HG03521 (cell line): Measurements from ENCODE around the gene UBA5.
A peak's percentile ranks its signal among the peaks of the same experiment; 100 is the strongest.
"Not testable (repeated sequence)": the region's sequence is repeated elsewhere in the genome, so short reads cannot be mapped to it uniquely, and the experiment has no call there.

ENCODE experiments used
- ATAC-seq: cut with Tn5 transposase; IDR thresholded peaks from one replicate; pipeline ENCODE4 v1.9.1; 2021; ENCODE audit warnings: mild to moderate bottlenecking, moderate library complexity; ENCODE audit not compliant: unreplicated experiment

UBA5 gene

DNA sequence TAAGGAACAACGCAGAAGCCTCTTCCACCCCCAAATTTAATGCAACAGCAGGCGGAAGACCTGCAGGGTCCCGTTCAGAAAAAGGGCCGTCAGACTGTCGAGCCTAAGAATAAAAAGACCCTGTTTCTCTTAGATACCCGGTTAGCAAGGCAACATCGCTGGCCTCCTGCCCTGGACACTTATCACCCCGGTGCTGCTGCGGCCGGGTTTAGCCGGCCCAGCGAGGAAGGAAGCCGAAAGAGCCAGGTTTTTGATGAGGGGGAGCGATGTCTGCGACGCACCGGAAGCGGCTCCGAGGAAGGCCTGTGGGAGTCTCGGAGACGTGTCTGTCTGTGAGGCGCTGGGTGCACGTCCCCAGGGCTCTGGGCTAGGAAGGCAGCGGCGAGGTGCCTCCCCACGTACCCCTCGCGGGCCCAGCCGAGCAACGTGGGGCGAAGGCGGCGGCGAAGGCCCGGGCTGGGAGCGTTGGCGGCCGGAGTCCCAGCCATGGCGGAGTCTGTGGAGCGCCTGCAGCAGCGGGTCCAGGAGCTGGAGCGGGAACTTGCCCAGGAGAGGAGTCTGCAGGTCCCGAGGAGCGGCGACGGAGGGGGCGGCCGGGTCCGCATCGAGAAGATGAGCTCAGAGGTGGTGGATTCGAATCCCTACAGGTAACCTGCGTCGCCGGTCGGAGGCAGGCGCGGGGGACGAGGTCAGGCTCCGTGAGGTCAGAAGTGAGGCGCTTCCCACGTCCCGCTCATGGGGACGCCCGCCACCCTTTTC lies at the start of gene UBA5:
UBA5 (plus strand) TSS at position 278 of the 759 bp plus-strand sequence; CDS start at position 487, 209 bp downstream.
- peak; percentile 63 for ATAC-seq

DNA sequence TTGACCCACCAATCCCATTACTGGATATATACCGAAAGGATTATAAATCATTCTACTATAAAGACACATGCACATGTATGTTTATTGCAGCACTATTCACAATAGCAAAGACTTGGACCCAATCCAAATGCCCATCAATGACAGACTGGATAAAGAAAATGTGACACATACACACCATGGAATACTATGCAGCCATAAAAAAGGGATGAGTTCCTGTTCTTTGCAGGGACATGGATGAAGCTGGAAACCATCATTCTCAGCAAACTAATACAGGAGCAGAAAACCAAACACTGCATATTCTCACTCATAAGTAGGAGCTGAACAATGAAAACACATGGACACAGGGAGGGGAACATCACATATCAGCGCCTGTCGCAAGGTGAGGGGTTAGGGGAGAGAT lies 44.8 kb upstream of the UBA5 start:
- ATAC-seq = not testable (repeated sequence)

DNA sequence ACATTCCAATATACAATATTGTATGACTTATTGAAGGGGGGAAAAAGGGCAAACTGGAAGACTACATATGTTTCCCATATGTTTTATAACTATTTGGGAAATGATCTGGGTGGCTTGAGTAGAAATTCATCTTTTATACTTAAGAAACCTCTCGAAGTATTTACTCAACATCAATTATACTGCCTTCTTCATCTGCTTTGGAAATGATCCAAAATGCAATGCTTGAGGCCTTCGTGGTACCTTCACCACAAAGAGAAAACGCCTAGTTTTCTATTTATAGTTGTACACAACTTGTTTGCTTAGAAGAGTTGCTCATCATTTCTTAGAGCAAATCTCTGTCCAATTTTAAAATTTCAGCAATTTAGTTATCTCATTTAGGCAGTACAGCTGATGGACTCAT lies 44.2 kb upstream of the UBA5 start:
- ATAC-seq = no peak

DNA sequence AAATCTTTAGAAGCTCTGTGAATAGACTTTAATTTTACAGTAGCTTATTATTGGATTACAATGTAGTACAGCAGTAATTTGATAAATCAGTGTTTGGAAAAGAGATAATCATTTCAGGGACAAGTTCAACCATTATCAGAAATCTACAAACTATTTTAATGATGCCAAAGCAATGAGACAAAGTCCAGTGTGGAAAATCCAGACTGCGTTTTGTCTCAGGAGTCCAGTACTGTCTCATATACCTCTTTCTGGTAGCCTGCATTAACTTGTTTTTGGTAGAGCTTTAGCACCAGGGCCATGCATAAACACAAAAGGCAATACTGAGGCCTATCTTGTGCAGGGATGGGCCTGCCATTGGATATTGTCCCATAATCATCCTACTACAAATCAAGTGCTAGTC lies 43.3 kb upstream of the UBA5 start:
- ATAC-seq = no peak

DNA sequence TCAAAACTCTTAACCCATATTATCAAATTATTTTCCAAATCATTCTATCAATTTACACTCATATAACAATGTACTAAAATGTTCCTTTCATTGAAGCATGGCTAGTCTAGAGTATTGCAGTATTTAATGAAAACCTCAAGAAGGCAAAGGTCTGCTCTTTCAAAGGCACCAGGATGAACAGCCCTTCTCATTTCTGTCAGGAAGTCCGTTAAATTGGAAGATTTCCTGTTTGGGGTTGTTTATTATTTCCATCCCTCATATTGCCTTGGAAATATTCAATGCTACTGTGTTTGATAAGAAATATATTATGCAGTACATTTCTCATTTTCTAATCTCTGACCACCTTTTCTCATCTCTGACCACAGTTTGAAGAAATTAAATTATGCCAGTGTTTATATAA lies 38.0 kb upstream of the UBA5 start:
- ATAC-seq = no peak

DNA sequence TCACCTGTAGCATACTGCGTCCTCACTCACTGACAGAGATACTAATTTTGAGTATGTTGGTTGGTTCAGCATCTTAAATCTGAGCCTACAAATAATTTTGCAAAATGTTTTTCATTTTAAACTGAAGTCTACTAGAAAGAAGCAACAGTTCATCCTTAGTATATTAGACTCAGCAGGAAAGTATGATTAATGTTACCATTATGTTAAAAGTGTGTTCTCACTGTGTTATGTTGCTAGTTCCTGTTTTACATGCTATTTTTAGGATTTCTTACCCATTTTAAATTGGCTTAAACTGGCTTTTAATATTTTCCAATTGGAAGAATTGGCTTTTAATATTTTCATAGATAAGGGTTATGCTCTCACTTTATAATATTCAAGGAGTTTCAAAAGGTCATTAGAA lies 37.4 kb upstream of the UBA5 start:
- no peak for ATAC-seq

DNA sequence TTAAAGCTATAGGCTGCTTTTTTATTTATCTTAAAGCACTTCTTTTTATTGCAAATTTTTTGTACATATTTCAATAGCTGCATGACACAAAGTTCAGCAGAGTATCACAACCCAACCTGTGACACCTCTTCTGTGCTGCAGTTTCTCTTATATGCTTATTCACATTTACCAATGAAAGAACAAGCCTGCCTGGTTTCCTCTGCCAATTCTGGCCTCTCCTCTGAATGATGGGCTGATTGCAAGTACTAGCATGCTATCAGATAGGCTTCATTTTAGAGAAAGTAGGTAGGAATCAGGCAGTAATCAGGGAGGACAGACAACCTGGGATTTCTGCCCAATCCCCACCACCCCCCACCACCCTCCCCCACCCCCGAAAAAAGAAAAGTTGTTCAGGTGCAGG lies 36.5 kb upstream of the UBA5 start:
- no peak for ATAC-seq

DNA sequence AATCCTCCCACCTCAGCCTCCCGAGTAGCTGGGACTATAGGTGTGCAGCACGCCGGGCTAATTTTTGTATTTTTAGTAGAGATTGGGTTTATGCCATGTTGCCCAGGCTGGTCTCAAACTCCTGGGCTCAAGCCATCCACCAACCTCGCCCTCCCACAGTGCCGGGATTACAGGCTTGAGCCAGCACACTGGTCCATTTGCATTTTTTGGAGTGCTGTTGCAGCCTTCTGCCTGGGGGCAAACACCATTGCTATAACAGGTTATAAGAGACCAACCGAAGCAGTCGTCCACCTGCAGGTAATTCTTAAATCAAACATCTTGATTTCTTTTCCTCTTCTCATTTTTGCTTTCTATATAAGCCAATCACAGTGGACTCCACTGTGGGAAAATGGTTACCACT lies 35.3 kb upstream of the UBA5 start:
- ATAC-seq = no peak

DNA sequence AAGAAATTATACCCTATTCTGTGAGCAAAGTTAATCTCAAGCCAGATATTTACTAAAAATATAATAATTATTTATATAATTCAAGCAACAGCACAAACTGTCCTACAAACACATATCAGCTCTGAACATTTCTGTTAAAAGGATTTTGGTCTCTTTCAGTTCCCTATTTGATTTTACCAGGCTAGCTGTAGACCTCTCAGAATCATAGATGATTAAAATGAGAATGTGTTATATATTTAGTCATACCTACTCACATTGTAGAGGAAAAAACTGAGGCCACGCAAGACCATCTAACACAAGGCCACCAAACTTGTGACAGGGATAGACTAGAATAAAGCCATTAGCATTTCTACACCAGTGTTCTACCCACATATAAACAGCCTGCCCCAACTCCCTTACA lies 34.5 kb upstream of the UBA5 start:
- ATAC-seq = peak; percentile 75

DNA sequence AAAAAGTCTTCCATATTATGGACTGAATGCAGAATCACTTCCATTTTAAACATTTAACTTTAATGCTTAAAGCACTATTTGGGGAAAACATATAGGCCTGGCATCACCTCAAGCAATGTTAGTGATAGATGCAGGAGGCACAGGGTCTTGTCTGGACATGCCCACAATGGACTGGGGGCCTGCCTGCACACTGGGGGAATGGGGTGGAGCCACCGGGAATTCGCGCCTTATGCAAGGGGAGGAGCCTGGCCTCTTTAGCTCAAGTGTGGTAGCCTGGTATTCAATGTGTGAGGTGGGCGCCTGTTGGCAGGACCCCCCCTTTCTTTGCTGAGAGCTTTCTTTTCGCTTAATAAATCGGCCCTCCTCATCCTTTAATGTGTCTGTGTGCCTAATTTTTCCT lies 33.2 kb upstream of the UBA5 start:
- ATAC-seq = no peak

DNA sequence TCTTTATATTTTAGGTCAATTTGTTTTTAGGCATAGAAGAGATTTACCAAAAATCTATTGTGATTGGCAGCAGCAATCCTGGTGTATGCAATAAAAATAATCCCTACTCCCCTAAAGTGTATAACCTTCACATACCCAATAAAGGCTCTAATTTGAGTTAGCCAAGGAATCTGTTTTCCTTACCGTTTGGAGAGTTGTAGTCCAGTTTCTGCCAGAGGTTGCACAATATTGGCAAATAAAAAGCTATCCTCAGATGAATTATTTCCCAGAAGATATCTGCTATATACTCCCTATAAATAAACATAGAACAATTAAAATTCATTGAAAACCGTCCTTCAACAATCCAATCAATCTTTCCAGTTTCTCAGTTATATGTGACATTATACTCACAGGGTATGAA lies 32.0 kb upstream of the UBA5 start:
- no peak for ATAC-seq

DNA sequence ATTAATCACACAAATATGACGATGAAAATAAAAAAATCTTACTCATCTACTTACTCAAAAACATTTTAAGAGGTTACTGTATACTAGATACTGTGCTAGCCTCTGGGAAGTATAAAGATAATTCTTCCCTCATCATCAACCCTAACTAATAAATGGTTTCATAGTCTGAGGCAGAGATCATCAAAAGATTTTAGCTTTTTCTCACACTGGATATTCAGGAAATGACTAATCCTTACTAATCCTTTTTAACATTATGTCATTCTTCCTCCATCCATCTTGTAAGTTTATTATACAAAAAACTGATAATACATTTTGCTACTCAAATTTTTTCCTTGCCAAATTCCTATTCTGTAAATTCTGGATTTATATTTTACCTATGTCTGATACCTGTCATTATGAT lies 30.2 kb upstream of the UBA5 start:
- no peak for ATAC-seq

DNA sequence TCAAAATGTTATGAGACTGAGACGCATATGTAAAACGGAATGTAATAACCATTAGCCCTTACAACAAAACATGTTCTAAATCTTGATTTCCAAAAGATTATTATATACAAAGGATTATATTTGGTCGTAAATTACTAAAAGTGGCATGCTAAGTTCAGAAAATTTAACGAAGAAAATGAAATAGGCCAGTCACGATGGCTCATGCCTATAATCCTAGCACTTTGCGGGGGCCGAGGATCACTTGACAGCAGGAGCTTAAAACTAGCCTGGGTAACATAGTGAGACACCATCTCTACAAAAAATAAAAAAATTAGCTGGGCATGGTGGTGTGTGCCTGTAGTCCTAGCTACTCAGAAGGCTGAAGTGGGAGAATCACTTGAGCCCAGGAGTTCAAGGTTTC lies 29.5 kb upstream of the UBA5 start:
- ATAC-seq = no peak

DNA sequence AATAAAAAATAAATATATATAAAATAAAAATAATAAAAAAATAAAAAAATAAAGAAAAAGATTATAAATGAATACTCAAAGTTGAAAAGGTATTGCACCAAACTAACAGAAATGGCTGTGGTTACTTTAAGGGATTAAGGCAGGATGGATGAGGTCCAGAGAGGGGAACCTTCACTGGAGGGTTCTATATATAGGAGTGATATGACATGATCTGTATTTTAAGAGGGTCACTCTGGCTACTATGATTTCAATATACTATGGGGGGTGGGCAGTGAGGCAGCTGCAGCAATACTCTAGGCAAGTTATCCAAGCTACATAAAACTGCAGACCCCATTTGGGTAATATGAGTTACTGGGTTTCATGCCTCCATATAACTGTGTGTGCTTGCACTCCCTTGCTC lies 25.1 kb upstream of the UBA5 start:
- no peak for ATAC-seq

DNA sequence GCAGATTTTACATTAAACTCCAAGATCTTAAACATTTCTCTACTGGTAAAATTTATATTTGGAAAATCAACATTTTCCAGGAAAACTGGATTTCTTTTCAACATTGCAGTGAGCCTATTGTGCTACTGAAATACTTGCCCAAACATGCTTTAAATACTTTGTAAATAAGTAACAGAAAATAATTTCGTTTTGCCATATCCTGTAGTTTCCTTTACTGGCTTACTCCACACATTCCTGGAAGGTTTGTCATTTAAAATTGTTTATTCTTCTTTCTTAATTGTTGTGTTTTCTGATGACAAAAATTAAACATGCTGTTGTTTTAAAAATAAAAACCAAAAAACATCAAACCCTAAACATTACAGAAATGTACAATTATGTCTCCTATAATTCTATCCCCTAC lies 22.5 kb upstream of the UBA5 start:
- no peak for ATAC-seq

DNA sequence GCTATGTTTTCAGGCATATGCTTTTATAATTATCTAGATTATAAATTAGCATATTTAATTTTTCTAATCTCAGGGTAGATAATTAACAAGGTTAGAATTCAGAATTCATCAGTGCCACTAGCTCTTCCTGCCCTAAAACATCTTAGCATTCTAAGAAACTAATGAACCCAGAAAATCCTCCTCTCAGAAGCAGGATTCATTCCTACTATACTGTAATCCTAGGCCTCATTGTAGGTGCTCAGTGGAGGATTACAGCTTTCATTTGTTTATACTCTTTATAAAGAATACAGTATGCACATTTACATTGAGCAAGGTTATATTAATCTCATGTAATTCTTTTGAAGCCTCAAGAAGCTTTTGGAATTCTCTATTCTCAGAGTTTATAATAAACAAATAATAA lies 21.4 kb upstream of the UBA5 start:
- ATAC-seq = no peak

DNA sequence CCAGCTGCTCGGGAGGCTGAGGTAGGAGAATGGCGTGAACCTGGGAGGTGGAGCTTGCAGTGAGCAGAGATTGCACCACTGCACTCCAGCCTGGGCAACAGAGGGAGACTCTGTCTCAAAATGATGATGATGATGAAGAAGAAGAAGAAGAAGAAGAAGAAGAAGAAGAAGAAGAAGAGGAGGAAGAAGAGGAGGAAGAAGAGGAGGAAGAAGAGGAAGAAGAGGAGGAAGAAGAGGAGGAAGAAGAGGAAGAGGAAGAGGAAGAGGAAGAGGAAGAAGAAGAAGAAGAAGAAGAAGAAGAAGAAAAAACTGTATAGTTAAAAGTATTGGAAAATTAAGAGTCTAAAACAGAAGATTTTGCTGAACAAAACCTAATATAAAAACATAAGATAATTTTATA lies 18.7 kb upstream of the UBA5 start:
- ATAC-seq = not testable (repeated sequence)

DNA sequence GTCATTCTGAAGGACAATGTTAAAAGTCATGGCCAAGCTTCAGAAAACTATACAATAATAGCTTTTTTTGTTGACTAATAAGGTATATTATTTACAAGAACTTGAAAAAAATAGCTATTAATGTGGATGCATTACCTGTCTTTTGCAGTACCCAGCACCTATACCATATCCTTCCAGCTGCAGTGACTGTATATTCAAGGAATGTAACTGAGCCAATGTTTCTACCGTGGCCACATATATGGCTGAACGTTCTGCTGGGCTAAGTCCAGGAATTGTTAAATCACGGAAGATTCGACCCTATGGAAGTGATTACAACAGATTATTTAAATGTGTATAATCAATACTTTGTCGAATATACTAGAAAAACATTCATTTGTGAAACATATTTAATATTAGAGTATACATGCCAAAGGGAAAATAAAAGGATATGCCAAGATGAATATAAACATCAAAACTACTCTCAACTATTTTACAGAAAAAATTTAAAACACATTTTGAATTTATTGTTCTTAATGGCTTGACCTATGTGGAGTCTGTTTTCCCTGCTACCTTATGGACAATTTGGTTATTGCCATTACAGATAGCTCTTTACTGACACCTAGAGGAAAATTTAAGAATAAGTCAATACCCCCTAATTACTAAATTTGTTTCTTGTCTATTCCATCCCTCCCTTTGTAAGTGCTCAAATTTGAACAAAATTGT lies 18.1 kb upstream of the UBA5 start:
- no peak for ATAC-seq

DNA sequence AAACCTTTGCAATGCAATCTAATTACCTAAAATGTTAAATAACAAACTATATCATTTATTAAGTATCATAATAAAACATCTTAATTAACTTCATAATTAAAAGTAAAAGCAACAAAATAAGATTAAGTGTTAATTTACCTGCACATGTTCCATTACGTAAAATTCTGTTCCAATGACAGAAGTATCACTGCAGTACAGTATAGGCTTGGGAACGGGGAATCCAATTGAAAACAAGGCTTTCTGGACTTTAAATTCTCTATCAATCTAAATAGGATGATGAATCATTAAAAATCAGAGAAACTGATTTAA lies 17.6 kb upstream of the UBA5 start:
- ATAC-seq = no peak

DNA sequence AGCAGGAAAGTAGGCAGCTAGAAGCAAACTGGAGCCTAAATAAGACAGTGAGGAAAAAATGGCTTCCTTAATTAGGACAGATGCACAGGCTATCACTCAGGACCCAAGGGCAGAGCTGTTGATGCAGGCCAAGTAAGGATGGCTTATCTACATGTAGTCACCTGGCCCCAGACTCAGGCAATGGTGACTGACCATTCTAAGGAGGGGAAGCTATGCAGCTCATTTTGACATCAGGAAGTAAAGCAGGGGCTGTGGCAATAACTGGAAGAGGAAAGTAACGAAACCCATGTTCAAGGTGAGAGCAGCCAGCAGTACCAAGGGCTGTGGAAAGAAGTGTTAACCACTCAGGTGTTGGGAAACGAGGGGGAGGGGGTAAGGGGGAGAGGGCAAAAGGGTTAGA lies 16.8 kb upstream of the UBA5 start:
- no peak for ATAC-seq

DNA sequence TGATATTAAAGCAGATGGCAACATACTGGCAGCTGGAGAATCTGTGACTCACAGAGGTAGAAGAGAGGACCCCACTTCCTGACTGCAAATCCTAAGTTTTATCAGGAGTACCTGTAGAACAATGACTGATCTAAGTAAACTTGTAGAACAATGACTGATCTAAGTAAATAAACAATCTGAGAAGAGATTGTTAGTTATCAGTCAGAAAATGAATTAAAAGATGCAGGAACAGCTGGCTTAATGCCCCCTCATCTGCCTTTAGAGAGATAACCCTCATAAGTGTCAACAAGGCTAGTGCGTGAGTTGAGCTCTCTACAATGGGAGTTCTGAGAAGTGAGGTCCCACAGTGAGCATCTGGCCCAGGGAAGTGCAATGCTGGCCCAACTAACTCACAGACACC lies 15.1 kb upstream of the UBA5 start:
- no peak for ATAC-seq

DNA sequence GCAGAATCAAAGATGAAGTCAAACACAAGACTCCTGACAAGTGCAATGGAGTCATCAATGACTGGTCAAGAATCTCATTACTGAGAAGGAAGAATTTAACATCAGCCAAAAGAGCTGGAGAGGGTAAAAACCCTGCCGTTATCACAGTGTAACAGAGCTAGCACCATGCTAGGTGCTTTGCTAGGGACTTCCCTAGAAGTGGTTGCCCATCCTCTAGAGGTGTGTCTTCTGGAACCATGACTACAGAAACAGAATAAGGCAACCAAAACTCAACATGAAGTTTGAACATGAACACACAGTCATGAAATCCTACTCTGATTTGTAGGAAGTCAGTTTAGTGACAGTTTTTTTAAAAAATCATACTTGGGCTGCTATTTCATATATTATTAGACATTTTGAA lies 10.0 kb upstream of the UBA5 start:
- no peak for ATAC-seq
